ENCODE results near the gene ZCCHC17. TPM values are rescaled to one million over a fixed set of nuclear protein-coding genes. Genes with fewer than 3 reads are reported as not detected.
A peak's percentile ranks its signal among the peaks of the same experiment; 100 is the strongest.

ZCCHC17 gene
- total and polyA plus RNA-seq, 2 experiments from 2014 or later = 25.9 to 44.3 TPM

DNA sequence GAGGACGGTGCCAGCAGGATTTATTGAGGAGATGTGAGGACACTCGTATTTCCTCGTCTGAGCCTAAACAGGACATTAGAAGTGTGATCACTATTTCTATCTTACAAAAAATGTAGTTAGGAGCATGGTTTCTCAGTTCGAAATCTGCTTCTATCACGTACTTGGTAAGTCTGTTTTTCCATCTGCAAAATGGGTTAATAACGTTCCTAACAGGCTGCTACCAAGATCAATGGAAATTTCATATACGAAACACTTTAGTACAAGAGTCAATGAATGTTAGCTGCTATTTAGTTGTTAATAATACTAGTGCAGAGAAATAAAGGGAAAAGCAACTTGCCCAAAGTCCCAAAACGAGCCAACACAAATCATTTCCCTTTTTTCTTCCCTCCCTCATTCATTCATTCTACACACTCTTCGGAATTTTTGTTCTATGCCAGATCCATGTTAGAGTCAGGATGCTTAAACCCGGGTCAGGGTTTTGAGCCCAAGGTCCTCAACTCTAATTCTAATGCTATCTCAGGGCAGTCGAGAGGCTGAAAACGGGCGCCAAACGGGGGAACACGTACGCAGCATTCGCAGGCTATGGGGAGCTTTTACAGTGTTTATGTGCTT, 852 bp upstream of the ZCCHC17 start:
- TF ChIP-seq EZH2phosphoT487 (IDR thresholded peaks at IDR 0.05; ENCODE audit: low read depth, severe bottlenecking, unreplicated experiment) = no peak
- TF ChIP-seq, protein P1, sequence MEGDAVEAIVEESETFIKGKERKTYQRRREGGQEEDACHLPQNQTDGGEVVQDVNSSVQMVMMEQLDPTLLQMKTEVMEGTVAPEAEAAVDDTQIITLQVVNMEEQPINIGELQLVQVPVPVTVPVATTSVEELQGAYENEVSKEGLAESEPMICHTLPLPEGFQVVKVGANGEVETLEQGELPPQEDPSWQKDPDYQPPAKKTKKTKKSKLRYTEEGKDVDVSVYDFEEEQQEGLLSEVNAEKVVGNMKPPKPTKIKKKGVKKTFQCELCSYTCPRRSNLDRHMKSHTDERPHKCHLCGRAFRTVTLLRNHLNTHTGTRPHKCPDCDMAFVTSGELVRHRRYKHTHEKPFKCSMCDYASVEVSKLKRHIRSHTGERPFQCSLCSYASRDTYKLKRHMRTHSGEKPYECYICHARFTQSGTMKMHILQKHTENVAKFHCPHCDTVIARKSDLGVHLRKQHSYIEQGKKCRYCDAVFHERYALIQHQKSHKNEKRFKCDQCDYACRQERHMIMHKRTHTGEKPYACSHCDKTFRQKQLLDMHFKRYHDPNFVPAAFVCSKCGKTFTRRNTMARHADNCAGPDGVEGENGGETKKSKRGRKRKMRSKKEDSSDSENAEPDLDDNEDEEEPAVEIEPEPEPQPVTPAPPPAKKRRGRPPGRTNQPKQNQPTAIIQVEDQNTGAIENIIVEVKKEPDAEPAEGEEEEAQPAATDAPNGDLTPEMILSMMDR (IDR thresholded peaks at IDR 0.05; ENCODE audit: poor library complexity) = no peak
- no peak for TF ChIP-seq EZH2 (IDR thresholded peaks at IDR 0.05; ENCODE audit: borderline replicate concordance)
- Histone ChIP-seq H3K36me3 (replicated peaks; ENCODE audit: insufficient read depth, low read depth) (no peaks in the 10 kb centered on the region), H3K27ac (peak overlapping the region; percentile 76), H3K79me2 (peaks cover 66% of the 10 kb centered on the region), H3K4me1 (ENCODE audit: insufficient read depth) (peaks cover 9% of the 10 kb centered on the region), H3K4me3 (peak overlapping the region; percentile 48), H3K27me3 (no peaks in the 10 kb centered on the region), H4K20me1 (ENCODE audit: insufficient read depth, poor library complexity, severe bottlenecking) (no peaks in the 10 kb centered on the region), H3K4me2 (peak overlapping the region; percentile 78), H2AFZ (peak overlapping the region; percentile 11), H3K9me2 (replicated peaks; ENCODE audit: insufficient read depth) (no peaks in the 10 kb centered on the region), H3K9me3 (ENCODE audit: low read depth) (no peaks in the 10 kb centered on the region)
- WGBS (ENCODE audit: low lambda C conversion rate, missing lambda C conversion rate) = 20% methylated on average over 17 of the region's 17 CpGs
- DNase-seq (ENCODE audit: low spot score) = no peak

DNA sequence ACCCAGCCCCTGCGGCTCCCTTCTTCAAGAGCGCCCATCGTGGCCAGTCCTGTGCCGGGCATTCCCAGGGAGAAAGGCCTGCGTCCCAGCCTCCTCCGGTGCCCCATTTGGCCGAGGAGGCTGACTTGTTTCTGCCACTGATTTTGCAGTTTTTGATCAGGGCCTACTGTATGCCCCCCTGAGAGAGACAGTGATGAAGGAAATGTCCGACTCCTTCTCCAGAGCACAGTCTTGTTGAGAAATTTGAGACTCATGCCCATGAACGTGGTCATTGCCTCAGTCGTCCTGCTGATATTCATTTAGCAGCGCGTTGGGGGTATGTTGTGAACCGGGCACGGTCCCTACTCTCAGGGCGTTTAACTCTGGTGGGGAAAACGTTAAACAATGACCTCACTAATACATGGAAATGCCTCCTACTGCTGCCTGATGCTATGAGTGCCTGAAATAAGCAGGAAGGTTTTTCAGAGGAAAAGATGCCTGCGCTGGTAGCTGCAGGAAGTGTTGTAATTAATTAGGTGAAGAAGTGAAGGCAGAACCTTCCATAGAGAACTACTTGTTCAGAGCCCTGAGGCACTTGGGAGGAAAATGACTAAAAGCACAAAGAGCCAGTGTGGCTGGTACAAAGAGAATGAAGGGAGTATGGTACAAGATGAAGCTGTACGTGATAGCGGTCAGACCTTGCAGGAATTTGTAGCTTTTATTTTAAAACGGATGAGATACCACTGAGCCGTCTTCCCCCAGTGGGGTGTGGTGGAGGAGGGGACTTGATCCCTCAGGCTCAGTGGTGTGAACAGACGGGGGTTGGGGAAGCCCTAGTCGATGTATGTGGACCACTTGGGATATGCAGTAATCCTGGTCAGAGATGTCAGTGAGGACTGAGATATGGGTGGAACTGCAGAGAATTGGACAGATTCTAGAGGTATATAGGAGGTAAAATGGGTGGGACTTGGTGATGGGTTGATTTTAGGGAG, 730 bp downstream of the ZCCHC17 start:
- Histone ChIP-seq H3K4me1 (ENCODE audit: insufficient read depth) (peaks cover 9% of the 10 kb centered on the region), H3K9me3 (ENCODE audit: low read depth) (no peaks in the 10 kb centered on the region), H3K27me3 (no peaks in the 10 kb centered on the region), H4K20me1 (ENCODE audit: insufficient read depth, poor library complexity, severe bottlenecking) (no peaks in the 10 kb centered on the region), H3K36me3 (replicated peaks; ENCODE audit: insufficient read depth, low read depth) (no peaks in the 10 kb centered on the region), H3K27ac (peak overlapping the region; percentile 84), H3K4me3 (peak overlapping the region; percentile 30), H3K9me2 (replicated peaks; ENCODE audit: insufficient read depth) (no peaks in the 10 kb centered on the region), H3K4me2 (peak overlapping the region; percentile 83), H2AFZ (peak overlapping the region; percentile 3), H3K79me2 (peaks cover 77% of the 10 kb centered on the region)
- no peak for TF ChIP-seq EZH2phosphoT487 (IDR thresholded peaks at IDR 0.05; ENCODE audit: low read depth, severe bottlenecking, unreplicated experiment)
- TF ChIP-seq, protein P1 (IDR thresholded peaks at IDR 0.05; ENCODE audit: poor library complexity) = no peak
- TF ChIP-seq EZH2 (IDR thresholded peaks at IDR 0.05; ENCODE audit: borderline replicate concordance) = no peak
- peak; percentile 28 for DNase-seq (ENCODE audit: low spot score)
- WGBS (ENCODE audit: low lambda C conversion rate, missing lambda C conversion rate) = 7% methylated on average over 23 of the region's 23 CpGs

DNA sequence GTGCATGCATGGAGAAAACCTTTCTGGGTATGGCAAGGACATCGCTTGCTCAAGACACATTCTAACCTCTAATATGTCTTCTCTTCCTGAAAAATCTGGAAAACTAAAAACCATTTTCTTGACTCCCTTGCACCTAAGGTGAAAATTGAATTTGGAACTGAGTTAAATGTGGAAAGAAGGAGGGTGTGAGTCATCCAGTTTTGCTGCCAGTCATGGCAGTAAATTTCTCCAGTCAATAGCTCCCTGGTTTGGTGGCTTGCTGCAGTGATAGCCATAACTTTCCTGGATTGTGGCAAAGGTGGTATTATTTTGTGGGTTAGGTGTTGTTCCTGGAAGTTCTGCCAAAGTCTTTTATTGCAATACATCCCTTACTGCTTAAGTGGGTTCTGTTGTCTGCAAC, 2.5 kb downstream of the ZCCHC17 start:
- WGBS (ENCODE audit: low lambda C conversion rate, missing lambda C conversion rate) = 96% methylated on average over 1 of the region's 1 CpG
- H3K36me3 ChIP-seq (replicated peaks; ENCODE audit: insufficient read depth, low read depth) = no peaks in the 10 kb centered on the region
- no peaks in the 10 kb centered on the region for H3K27me3 ChIP-seq
- H2AFZ ChIP-seq = no peak overlapping the region
- H3K4me3 ChIP-seq = no peak overlapping the region
- TF ChIP-seq EZH2phosphoT487 (IDR thresholded peaks at IDR 0.05; ENCODE audit: low read depth, severe bottlenecking, unreplicated experiment) (no peak), EZH2 (IDR thresholded peaks at IDR 0.05; ENCODE audit: borderline replicate concordance) (no peak)
- TF ChIP-seq, protein P1 (IDR thresholded peaks at IDR 0.05; ENCODE audit: poor library complexity) = no peak
- no peaks in the 10 kb centered on the region for H3K9me3 ChIP-seq (ENCODE audit: low read depth)
- no peak for DNase-seq (ENCODE audit: low spot score)
- peaks cover 9% of the 10 kb centered on the region for H3K4me1 ChIP-seq (ENCODE audit: insufficient read depth)
- H3K9me2 ChIP-seq (replicated peaks; ENCODE audit: insufficient read depth) = no peaks in the 10 kb centered on the region
- H4K20me1 ChIP-seq (ENCODE audit: insufficient read depth, poor library complexity, severe bottlenecking) = no peaks in the 10 kb centered on the region
- H3K79me2 ChIP-seq = peaks cover 82% of the 10 kb centered on the region
- no peak overlapping the region for H3K4me2 ChIP-seq
- H3K27ac ChIP-seq = no peak overlapping the region
